LNCaP clone FGC (cell line): ENCODE results near the gene MRPL14.

Source experiments
- DNase-seq: peaks from one replicate; pipeline ENCODE4 v3.0.0-alpha.2; 2011; ENCODE audit warnings: low read depth
- H3K4me3 ChIP-seq: 2 replicates; pipeline ENCODE4 v1.5.1; 2011; ENCODE audit warnings: mild to moderate bottlenecking, low read depth, low read length, control low read depth
- CTCF ChIP-seq: IDR thresholded peaks from 2 replicates; pipeline ENCODE4 v1.5.1; 2012; ENCODE audit warnings: mild to moderate bottlenecking; ENCODE audit not compliant: control insufficient read depth, insufficient read depth; ENCODE audit errors: extremely low read depth

The MRPL14 gene

GRCh38 chr6:44132476-44132875 is 5.2 kb upstream of the MRPL14 start:
- TF ChIP-seq CTCF = no peak
- no peak overlapping the region for H3K4me3 ChIP-seq
- no peak for DNase-seq

- peak; percentile 63 for DNase-seq
- H3K4me3 ChIP-seq = no peak overlapping the region
- TF ChIP-seq CTCF = no peak
These were observed 4.6 kb upstream of the MRPL14 start for GRCh38 chr6:44131892-44132291.

- H3K4me3 ChIP-seq = no peak overlapping the region
- DNase-seq = no peak
- TF ChIP-seq CTCF = no peak
These were observed 2.6 kb upstream of the MRPL14 start for GRCh38 chr6:44129841-44130322.

- DNase-seq = no peak
- peak overlapping the region; percentile 78 for H3K4me3 ChIP-seq
- no peak for TF ChIP-seq CTCF
These were observed 1.0 kb upstream of the MRPL14 start for GRCh38 chr6:44128020-44128917.

- no peak for TF ChIP-seq CTCF
- peak overlapping the region; percentile 85 for H3K4me3 ChIP-seq
- no peak for DNase-seq
These were observed 717 bp downstream of the MRPL14 start for GRCh38 chr6:44126320-44127149.

GRCh38 chr6:44123544-44123943 is 3.7 kb downstream of the MRPL14 start:
- H3K4me3 ChIP-seq = no peak overlapping the region
- TF ChIP-seq CTCF = no peak

More at GRCh38 chr6:44123544-44123943, 3.7 kb downstream of the MRPL14 start:
- no peak for DNase-seq
